NT2/D1 (cell line): Measurements from ENCODE around the gene BNC2.

ENCODE experiments used
- DNase-seq: peaks from one replicate; pipeline ENCODE4 v3.0.0-alpha.2; 2011; ENCODE audit warnings: low read depth, low spot score
- H3K27me3 ChIP-seq: 2 replicates; pipeline ENCODE4 v1.6.0; 2011; ENCODE audit warnings: mild to moderate bottlenecking; ENCODE audit not compliant: insufficient read length, insufficient read depth
- H3K36me3 ChIP-seq: 2 replicates; pipeline ENCODE4 v1.6.1; 2011; ENCODE audit warnings: mild to moderate bottlenecking, low read length, mixed read lengths; ENCODE audit not compliant: insufficient read depth, insufficient read length
- H3K4me1 ChIP-seq: 2 replicates; pipeline ENCODE4 v1.5.1; 2011; ENCODE audit not compliant: insufficient read depth, insufficient read length
- H3K4me3 ChIP-seq: 2 replicates; pipeline ENCODE4 v1.5.1; 2011; ENCODE audit warnings: low read depth; ENCODE audit not compliant: insufficient read length
- H3K9ac ChIP-seq: 2 replicates; pipeline ENCODE4 v1.6.0; 2011; ENCODE audit warnings: low read depth; ENCODE audit not compliant: insufficient read length
- H3K9me3 ChIP-seq: 2 replicates; pipeline ENCODE4 v1.5.1; 2011; ENCODE audit warnings: mild to moderate bottlenecking, low read length; ENCODE audit not compliant: insufficient read depth
- SUZ12 ChIP-seq: IDR thresholded peaks from 2 replicates; pipeline ENCODE4 v1.6.1; 2011; ENCODE audit not compliant: insufficient read length, insufficient read depth; ENCODE audit errors: extremely low read depth
- YY1 ChIP-seq: IDR thresholded peaks from 2 replicates; pipeline ENCODE4 v1.6.1; 2011; ENCODE audit not compliant: insufficient read length, insufficient read depth
- ZNF274 ChIP-seq: IDR thresholded peaks from 2 replicates; pipeline ENCODE4 v1.6.1; 2011; ENCODE audit warnings: mild to moderate bottlenecking, low read depth, low read length

Gene BNC2

DNA sequence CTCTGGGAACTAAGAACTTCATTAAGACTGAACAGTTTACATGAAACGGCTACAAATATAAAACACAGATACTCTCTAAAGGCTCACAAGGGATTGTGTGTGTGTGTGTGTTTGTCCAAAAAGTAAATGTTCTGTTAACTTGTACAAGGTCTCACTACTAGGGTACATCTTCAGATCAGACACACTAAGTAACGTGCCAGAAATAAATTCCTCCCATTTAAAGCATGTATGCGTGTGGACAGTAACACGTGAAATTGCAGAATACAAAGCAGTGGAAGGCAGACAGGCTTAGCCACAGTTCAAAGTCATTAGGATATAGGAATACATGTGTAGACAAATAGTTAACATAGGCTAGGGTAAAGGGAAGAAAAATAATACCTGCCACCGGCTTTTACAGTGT is 1.8 kb downstream of the BNC2 start:
- DNase-seq = no peak
- no peaks in the 10 kb centered on the region for H3K9me3 ChIP-seq
- no peak overlapping the region for H3K9ac ChIP-seq
- no peak for TF ChIP-seq YY1
- TF ChIP-seq ZNF274 = no peak
- no peak for TF ChIP-seq SUZ12
- H3K27me3 ChIP-seq = peaks cover 20% of the 10 kb centered on the region
- no peaks in the 10 kb centered on the region for H3K36me3 ChIP-seq
- H3K4me3 ChIP-seq = no peak overlapping the region
- peaks cover 8% of the 10 kb centered on the region for H3K4me1 ChIP-seq

GRCh38 chr9:16867576-16868311 is 2.7 kb downstream of the BNC2 start:
- H3K4me1 ChIP-seq = peaks cover 8% of the 10 kb centered on the region
- TF ChIP-seq SUZ12 (no peak), ZNF274 (no peak), YY1 (no peak)
- no peaks in the 10 kb centered on the region for H3K36me3 ChIP-seq
- no peak for DNase-seq
- H3K9me3 ChIP-seq = no peaks in the 10 kb centered on the region
- no peak overlapping the region for H3K4me3 ChIP-seq
- no peak overlapping the region for H3K9ac ChIP-seq
- H3K27me3 ChIP-seq = peaks cover 20% of the 10 kb centered on the region

DNA sequence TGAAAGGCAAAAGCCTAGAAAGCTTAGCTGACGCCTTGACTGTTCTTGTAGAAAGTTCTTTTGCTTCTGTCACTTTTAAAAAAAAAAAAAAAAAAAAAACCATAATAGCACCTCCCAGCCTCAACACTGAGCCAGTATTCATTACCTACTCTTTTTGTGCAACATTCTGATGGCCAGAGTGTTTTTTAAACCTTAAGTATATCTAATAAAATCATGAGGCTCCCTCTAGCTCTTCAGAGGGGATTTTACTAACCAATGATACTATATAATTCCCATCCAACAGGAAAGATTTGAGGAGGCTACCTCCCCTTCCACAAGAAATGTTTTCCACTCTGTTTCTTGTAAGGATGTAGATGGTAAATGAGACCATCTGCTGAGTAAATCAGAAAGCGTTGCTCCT is 3.9 kb downstream of the BNC2 start:
- Histone ChIP-seq H3K9me3 (no peaks in the 10 kb centered on the region), H3K4me1 (peaks cover 8% of the 10 kb centered on the region), H3K9ac (no peak overlapping the region), H3K4me3 (no peak overlapping the region), H3K27me3 (peaks cover 20% of the 10 kb centered on the region), H3K36me3 (no peaks in the 10 kb centered on the region)
- TF ChIP-seq SUZ12 (no peak), ZNF274 (no peak), YY1 (no peak)
- DNase-seq = no peak

- Histone ChIP-seq H3K4me1 (peaks cover 8% of the 10 kb centered on the region), H3K36me3 (no peaks in the 10 kb centered on the region), H3K9me3 (no peaks in the 10 kb centered on the region), H3K27me3 (peaks cover 20% of the 10 kb centered on the region), H3K4me3 (no peak overlapping the region), H3K9ac (no peak overlapping the region)
- TF ChIP-seq ZNF274 (no peak), YY1 (no peak)
- DNase-seq = no peak
Measured at GRCh38 chr9:16864649-16865434, 5.6 kb downstream of the BNC2 start.

- Histone ChIP-seq H3K4me3 (no peak overlapping the region), H3K9ac (no peak overlapping the region)
- no peak for DNase-seq
Measured at GRCh38 chr9:16848179-16848578, 22.3 kb downstream of the BNC2 start.

DNA sequence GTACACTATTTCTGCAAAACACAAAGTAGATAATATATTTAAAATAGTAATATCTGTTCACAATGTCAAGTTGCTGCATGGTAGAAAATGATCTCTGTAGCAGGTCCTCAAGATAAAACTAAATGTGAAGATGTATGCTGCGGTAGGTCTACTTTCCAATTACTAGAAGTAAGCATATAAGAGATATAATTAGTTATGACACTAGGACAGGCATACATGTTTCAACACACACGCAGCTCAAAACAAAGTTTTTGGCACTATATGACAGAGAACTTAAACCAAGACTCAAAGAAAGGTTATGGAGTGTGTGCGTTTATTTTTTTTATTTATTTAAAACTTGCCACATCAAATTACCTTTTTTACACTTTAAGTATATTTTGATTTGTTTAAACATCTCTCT is 23.5 kb downstream of the BNC2 start:
- no peak overlapping the region for H3K9ac ChIP-seq
- no peaks in the 10 kb centered on the region for H3K27me3 ChIP-seq
- DNase-seq = no peak
- H3K9me3 ChIP-seq = no peaks in the 10 kb centered on the region
- H3K4me1 ChIP-seq = no peaks in the 10 kb centered on the region
- H3K36me3 ChIP-seq = no peaks in the 10 kb centered on the region
- no peak overlapping the region for H3K4me3 ChIP-seq
- TF ChIP-seq YY1 = no peak
- TF ChIP-seq SUZ12 = no peak
- TF ChIP-seq ZNF274 = no peak

More at GRCh38 chr9:16848179-16848578, 22.3 kb downstream of the BNC2 start:
- TF ChIP-seq SUZ12 (no peak), ZNF274 (no peak), YY1 (no peak)
- Histone ChIP-seq H3K4me1 (peaks cover 4% of the 10 kb centered on the region), H3K9me3 (no peaks in the 10 kb centered on the region), H3K27me3 (no peaks in the 10 kb centered on the region), H3K36me3 (no peaks in the 10 kb centered on the region)

DNA sequence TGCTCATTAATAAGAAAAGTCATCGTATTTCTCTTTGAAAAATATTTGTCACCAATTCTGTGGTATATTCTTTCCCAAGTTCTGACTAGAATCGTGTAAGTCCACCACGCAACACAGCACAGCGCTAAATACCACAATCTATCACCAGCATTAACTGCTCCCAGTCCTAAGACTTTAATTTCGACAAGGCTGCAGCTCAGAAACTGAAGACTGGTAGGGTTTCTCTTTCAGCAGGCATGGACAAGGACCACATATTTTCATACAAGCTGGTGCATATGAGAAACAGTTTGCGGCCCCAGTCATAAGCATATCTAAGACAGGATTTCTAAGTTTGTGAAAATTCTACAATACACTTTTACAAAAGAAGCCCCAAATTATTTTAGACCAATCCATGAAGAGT is 24.1 kb downstream of the BNC2 start:
- Histone ChIP-seq H3K4me1 (no peaks in the 10 kb centered on the region), H3K27me3 (no peaks in the 10 kb centered on the region), H3K4me3 (no peak overlapping the region), H3K36me3 (no peaks in the 10 kb centered on the region), H3K9ac (no peak overlapping the region), H3K9me3 (no peaks in the 10 kb centered on the region)
- no peak for DNase-seq
- no peak for TF ChIP-seq YY1
- TF ChIP-seq ZNF274 = no peak
- no peak for TF ChIP-seq SUZ12
